HG03469 (cell line): ENCODE results near the gene MIER1.
"Not testable (repeated sequence)": the region's sequence is repeated elsewhere in the genome, so short reads cannot be mapped to it uniquely, and the experiment has no call there.

ENCODE experiments used
- ATAC-seq: cut with Tn5 transposase; IDR thresholded peaks from one replicate; pipeline ENCODE4 v1.9.1; 2021; ENCODE audit warnings: mild to moderate bottlenecking, moderate library complexity, moderate number of reproducible peaks; ENCODE audit not compliant: unreplicated experiment

MIER1 gene

DNA sequence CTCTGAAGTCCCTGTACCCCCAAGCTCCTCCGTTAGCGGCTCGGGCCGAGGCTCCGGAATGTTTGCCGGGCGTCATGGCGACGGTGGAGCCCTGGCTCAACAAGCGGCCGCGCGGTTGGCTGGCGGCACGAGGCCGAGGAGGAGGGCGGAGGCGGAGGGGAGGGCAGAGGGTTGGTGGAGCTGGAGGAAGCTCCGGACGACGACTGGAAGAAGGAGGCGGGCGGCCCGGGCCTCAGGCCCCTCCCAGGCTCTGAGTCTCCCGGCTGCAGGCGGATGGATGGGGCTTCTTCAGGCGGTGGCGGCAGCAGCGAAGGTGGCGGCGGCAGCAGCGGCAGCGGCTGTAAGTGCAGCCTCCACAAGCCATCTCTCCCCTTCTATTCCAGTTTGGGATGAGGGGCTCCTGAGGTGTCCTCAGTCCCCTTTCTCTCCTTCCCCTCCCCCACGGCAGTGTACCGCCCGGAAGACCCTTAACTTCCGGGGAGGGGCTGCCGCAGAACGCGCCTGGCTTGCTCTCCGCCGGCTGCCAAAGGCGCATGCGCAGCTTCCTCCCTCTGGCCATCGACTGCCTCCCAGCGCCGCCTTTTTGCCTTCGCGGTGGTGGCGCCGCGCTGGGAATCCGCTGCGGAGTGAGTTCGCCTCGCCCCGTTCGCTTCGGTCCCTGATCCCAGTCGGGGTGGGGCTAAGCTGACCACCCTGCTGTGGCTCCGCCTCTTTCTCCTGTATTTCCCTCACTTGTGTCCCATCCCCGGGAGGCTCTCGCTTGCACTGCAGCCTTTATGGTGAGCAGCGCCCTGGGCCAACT is at the start of gene MIER1, which contains the start of gene DNAI4:
Gene MIER1, plus strand, starts transcription at position 235 of the 802 bp plus-strand sequence. Its CDS starts 39 bp downstream, at position 274.
Gene DNAI4, minus strand, starts transcription at position 101 of the 802 bp plus-strand sequence. Its CDS starts 25 bp downstream, at position 76.
- peak; percentile 86 for ATAC-seq

DNA sequence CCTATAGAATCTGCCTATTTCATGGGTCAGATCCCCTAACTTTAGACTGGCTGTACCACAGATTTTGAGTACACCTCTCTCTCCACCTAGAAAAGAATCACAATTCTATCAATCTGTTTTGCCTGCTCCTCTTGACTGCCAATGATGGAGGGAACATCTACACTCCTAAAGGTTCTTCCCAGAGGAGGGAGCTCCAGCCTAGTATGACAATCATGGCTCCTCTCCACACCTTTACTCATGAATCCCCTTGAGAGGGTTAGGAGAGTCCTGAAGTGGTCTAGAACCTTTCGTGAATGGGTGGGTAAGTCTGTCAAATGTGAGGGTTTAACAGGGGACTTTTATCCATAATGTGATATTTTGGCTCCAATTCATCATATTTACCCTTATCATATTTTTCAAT is 48.1 kb upstream of the MIER1 start:
- no peak for ATAC-seq

DNA sequence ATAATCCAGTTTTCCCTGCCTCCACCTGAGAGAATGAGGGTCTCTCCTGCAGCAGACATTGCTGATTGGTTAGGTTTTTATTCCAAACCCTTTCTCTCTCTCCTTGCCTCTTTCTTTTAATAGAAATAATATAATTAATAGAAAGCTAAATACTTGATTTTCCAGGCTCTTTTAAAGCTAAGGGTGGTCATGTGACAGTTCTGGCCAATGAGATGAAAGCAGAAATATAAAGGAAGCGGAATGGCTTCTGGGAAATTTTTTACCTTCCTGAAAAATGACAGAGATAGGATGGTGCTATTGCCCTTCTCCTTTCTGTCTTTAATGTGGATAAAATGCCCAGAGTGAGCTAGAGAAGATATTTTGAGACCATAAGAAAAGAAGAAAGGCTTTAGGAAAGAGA is 35.8 kb upstream of the MIER1 start:
- no peak for ATAC-seq

DNA sequence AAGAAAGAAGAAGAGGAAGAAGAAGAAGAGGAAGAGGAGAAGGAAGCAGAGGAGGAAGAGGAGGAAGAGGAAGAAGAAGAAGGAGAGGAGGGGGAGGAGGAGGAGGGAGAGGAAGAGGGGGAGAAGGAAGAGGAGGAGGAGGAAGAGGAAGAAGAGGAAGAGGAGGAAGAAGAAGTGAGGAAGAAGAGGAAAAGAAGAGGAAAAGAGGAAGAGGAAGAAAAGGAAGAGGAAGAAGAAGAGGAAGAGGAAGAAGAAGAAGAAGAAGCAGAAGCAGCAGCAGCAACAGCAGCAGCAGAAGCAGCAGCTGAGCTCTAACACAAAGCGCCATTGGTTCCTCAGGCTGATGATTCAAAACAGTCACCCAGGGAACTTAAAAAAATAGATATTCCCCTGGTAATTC is 34.2 kb upstream of the MIER1 start:
- no peak for ATAC-seq

DNA sequence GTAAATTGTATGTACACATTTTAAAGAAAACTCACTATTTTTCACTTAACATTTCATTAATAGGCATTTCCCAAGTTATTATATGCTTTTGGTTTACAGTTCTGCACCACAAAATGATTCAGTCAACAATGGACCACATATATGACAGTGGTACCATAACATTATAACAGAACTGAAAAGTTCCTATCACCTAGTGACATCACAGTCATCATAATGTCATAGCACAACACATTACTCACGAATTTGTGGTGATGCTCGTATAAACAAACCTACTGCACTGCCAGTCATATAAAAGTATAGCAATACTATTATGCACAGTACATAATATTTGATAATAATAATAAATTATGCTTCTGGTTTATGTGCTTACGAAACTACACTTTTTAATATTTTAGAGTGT is 31.1 kb upstream of the MIER1 start:
- ATAC-seq, result no peak

DNA sequence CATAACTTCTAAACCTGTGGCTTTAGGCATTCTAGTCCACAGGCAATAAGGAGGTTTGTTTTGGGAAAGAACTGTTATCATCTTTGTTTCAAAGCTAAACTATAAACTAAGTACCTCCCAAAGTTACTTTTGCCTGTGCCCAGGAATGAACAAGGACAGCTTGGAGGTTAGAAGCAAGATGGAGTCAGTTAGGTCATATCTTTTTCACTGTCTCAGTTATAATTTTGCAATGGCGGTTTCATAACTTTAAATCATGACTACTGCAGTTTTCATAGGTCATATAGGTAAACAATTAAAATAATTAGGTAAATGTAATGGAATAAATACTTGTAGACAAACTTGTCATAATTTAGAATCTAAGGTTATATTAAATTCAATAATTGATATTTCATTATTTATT is 9.6 kb upstream of the MIER1 start:
- ATAC-seq, result not testable (repeated sequence)

DNA sequence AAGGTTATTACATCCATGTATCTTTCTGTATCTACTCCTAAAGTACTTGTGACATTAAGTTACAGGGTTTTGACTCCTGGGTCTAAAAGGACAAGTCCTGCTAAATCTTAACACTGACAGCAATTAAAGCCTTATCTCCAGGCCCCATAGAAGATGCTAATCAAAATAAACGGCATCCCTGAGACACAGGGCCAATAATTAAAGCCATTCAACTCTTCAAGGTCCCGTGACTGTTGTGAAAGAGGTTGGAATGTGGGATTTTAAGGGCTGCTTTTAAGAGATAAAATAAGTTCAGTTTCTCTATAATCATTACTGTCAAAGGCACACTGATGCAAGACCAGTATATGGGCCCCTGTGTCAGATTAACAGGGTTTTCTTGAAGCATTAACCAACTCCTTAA is 8.5 kb upstream of the MIER1 start:
- no peak for ATAC-seq

DNA sequence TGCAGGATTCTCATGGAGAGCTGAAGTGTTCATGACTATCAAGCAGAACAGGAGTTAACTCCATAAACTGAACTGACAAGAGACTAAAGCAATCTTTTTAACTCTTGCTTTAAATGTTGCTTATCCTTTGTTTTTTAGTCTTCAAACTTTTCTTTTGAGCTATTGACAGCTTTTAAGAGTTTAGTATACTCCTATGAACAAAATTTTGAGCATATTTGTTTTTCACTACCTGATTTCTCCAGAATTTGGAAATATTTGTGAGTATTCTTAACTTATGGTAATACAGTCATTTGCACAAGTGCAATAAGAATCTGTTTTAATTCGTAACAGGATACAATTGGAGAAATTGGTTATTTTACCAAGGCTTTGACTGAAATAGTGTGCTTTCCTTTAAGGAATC is 7.3 kb upstream of the MIER1 start:
- ATAC-seq, result no peak

DNA sequence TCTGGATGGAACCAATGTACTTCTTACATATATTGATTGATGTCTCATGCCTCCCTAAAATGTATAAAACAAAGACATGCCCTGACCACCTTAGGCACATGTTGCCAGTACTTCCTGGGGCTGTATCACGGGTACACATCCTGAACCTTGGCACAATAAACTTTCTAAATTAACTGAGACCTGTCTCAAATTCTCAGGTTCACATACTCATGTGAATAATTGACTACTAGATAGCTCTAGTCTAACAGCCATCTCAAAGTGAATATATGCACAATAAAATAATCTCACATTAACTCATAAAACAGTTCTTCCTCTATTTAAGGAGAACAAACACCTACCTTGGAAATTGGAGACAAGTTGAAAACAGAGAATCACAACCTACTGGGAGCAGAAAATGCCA is 5.7 kb upstream of the MIER1 start:
- no peak for ATAC-seq

DNA sequence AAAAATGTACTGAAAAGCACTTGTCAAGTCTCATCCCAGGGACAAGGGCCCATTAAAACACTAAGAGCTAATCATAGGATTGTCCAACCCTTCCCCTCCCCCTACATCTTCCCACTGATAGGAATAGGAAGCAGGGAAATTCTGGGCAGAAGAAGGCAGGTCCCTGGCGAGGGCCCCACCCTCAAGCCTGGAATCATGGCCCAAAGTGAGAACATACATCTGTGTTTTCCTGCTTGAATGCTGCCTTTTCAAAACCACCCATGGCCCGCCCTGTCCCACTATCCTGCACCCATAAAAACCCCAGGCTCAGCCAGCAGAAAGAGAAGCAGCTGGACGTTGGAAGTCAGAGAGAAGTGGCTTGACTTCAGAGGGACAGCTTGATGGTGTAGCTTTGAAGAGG is 5.0 kb upstream of the MIER1 start:
- ATAC-seq, result no peak

DNA sequence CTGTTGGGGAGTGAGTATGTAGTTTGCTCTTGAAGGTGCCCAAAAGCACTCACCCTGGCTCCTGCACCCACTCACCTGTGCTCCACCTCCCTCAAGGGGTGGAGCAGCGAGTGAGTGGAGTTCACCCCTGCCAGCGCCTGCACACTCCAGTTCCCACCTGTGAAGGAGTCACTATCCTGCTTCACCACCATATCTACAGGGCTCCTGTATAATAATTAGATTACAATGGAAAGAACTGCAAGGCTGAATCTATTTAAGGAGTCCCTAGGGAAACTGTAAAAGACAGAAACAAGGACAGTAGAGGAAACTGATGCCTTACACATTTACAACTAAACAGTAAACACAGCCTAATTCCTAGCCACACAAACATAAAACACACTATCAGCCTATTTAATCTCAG is 4.2 kb upstream of the MIER1 start:
- no peak for ATAC-seq

DNA sequence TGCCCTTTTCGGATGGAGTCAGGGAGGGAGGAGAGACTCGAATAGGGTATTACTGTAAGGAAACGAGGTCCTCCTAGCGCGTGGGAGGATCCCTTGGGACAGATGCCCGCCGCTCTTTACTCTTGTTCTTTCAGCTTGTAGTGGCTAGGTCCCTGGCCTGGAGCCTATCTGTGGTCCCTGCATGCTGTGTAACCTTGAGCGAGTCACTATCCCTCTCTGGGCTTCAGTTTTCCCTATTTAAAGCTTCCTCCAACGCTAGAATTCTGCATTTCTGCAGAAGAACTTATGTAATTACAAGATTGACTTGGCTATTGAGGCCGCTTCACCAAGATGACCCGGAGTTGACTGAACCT is 744 bp downstream of the MIER1 start:
- no peak for ATAC-seq

DNA sequence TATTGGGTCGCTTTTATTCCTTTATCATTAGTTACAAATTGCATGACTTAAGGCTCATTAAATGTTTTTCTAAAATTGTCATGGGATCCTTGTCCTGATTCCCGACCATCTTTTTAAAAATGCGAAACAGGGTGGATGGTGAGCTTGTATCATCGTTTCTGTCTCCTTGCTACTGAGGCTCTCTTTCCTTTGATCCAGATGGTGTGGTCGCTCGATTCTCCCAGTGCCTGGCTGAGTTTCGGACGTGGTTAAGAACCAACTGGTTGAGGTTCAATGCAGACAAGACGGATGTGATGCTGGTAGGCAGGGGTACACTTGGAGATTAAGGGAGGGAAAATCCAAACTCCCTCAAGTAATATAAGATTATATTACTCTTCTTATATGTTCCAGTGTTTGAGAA is 1.2 kb downstream of the MIER1 start:
- ATAC-seq, result no peak

DNA sequence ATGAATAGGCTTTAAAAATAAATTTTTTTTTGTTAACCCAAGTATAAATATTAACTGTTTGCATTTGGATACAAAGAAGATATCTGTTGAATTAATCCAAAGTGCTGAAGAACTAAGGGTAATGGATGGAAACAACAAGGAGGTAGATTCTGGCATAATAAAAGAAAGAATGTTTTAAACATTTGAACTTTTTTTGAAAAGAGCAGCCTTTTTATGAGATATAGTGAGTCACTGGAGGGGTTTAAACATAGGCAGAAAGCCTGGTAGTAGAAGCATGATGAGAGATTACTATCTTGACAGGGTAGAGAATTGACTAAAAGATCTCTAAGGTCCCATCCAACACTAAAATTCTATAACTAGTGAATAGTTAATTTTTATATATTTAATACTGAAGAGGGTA is 2.7 kb downstream of the MIER1 start:
- no peak for ATAC-seq

DNA sequence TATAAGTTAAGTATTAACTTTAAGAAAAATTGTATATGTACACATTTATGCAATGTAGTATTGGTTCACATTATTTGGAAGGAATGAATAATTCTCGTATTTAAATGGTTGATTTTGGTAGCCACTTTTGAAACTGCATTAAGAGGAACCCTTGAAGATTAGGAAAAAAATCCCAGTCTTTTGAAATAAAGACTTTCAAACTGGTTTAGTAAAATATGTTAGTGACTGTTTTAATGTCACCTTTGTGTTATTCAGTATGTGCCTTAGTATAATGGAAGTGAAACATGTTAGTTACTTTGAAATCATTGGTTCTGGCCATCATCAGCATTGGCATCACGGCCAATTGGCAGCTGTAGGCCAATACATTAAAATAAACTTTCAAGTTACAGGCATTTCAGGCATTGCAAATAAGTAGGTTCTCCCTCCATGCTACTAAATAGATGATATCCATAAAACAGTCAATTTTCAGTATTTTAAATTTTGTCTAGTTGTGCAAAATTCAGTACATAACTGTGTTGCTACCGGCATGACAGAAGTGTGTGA is 4.4 kb downstream of the MIER1 start:
- no peak for ATAC-seq

DNA sequence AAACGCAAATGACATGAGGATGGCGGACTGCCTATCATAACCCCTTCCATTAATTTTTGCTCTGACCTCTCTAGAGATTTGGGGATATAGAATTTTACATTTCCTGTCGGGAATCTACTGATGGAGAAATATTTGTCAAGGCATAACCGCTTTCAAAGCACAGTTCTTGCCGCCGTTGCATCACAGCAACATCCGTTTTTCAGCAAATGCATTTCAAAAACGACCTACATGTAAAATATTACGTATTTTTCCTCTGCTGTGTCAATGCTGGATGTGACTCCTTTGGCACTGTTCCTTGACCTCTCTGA is 4.9 kb downstream of the MIER1 start:
- no peak for ATAC-seq

DNA sequence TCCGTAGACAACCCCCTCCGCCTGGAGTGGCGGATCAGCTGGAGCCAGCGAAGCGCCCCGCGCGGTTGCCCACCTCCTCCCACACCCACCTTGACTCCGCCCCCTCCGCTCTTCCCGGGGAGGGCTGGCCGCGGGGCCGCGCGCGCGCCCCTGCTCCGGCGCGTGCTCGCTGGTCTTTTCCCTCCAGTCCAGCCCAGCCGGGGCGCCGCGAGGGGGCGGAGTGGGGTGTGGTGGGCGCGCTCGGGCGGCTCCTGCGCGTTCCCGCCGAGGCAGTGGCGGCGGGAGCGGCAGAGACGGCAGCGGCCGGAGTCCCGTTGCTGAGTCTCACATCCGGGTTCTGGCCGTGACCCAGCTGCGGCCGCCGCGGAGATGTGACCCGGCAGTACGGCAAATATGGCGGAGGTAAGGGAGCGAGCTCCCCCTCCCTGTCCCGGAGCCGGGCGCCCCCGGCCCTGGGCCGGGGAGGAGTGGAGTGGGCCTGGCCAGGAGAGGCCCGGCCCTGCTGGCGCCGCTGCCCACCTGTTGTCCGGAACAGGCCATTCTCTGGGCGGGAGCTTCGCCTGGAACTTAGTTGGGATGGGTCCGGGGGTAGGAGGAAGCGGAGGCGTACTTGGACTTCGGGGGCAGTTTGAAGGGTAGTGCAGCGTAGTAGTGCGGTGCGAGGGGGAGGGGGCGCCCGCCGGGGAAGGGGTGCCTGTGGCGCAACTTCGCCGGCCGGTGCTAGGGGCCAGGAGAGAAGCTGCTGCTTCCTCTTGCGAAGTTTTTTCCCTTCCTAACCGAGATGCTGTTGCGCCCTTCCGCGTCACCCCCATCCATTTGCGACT is 5.4 kb downstream of the MIER1 start:
- peak; percentile 53 for ATAC-seq

DNA sequence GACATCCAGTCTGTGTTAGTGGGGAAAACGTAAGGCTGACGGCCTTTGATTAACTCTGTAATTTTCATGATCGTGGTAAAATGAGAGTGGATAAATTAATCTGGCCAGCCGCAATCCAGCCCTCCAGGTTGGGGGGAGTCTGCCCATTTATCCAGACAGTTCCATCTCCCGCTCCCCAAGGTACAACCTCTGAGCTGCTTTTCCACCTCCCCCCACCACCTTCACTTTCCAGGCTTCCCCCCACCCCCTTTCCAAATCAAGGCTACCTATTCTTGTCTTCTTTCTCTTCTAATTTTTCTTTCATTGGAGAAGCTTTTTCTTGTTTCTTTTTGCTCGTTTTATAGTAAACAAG is 6.0 kb downstream of the MIER1 start:
- ATAC-seq, result no peak

DNA sequence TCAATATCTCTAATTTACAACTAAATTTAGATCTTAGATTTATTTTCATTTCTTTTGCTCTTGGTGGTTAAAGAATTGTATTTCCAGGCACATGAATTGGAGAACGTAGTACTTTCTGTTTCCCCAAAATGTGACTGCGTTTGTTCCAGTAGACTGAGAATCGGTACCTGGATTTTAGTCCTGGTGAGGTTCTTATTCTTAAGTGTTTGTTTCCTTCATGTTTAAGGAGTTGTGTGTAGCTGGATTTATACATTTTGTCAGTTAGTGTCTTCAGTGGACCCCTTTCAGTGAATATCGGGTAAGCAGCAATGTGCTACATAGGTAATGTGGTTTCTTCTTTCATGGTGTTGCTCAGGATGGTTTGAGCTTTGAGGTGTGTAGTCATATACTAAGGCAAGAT is 6.8 kb downstream of the MIER1 start:
- no peak for ATAC-seq

DNA sequence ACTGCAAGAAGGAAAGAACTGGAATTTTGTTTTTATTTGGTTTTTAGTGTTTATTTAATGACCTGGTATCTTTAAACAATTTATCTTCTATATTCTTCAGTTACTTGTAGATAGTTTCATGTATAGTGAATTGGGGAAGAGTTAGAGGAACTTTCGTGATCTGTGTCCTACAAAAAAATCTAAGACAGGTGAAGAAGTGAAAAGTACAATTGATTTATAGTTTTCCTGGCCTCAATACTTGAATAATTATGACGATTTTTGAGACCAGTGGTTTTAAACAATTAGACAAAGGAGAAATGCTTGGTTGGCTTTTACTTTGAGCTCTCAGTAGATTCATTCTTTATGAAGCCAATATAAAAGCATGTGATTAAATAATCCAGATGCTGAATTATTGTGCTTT is 7.5 kb downstream of the MIER1 start:
- ATAC-seq, result no peak

DNA sequence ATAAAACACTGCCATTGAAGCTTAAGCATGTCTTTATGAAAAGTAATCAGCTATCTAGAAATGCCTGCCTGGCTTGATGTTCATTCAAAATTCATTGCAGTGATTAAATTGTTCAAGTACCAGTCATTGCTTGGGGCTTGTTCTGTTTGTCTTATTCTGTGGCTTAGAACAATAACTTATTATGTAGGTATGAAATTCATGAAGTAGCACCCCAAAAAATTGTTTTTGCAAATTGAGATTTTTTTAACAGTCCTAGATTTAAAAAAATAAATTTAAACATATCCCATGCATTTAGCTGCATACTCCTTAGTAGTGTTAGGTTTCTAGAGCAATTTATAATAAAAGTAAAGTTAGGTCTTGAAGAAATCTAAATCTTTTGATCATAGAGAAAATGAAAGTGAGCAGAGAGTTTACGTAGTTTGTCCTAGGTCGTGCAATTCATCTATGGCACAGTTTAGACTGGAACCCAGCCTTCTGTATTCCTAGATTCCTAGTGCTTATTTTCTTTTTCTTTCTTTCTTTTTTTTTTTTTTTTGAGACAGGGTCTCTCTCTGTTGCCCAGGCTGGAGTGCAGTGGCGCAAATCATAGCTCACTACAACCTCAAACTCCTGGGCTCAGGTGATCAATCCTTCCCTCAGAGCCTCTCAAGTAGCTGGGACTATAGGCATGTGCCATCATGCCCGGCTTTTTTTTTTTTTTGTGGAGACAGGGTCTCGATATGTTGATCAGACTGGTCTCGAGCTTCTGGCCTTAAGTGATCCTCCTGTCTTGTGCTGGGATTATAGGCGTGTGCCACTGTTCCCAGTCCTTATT is 9.3 kb downstream of the MIER1 start:
- no peak for ATAC-seq
